Gastroesophageal sphincter (tissue), 4 donors: ENCODE data around the gene SAMD14. TPM values are rescaled to one million over a fixed set of nuclear protein-coding genes. Genes with fewer than 3 reads are reported as not detected.

Experiments
- ATAC-seq: fragments of 150-250 bp; one replicate; pipeline ENCODE4 v1.9.1; 2016; ENCODE audit warnings: mild to moderate bottlenecking, moderate library complexity
- H3K27ac ChIP-seq, 4 donors: fragments of 200-600 bp; sonication (generic) in 3 of 4; 1 replicate in 3 of 4; 2 replicates in 1 of 4; pipeline ENCODE4 v1.5.1; 2016 to 2019
- H3K27me3 ChIP-seq: fragments of 200-600 bp; sonication (generic); one replicate; pipeline ENCODE4 v1.5.1; 2019
- H3K36me3 ChIP-seq, 2 donors: fragments of 200-600 bp; sonication (generic); one replicate each; pipeline ENCODE4 v1.5.1; 2019; ENCODE audit warnings: control low read depth in 1 of 2
- H3K4me1 ChIP-seq, 3 donors: fragments of 200-600 bp; sonication (generic); 1 replicate in 2 of 3; 2 replicates in 1 of 3; pipeline ENCODE4 v1.5.1; 2016 to 2019; ENCODE audit warnings: control low read depth in 2 of 3
- H3K4me3 ChIP-seq, 2 donors: fragments of 200-600 bp; sonication (generic); one replicate each; pipeline ENCODE4 v1.5.1; 2019; ENCODE audit warnings: mild to moderate bottlenecking in 1 of 2, moderate library complexity in 1 of 2
- H3K9me3 ChIP-seq, 3 donors: fragments of 200-600 bp; sonication (generic); one replicate each; pipeline ENCODE4 v1.5.1; 2017 to 2019; ENCODE audit warnings: control low read depth in 2 of 3
- EP300 ChIP-seq: sonication (generic); formaldehyde crosslinking; IDR thresholded peaks from one replicate; pipeline ENCODE4 v1.6.1; 2017; ENCODE audit warnings: antibody characterized with exemption, mild to moderate bottlenecking
- POLR2A ChIP-seq, 2 donors: fragments of 450-650 bp; IDR thresholded peaks; one replicate each; pipeline ENCODE4 v1.6.1; 2017; ENCODE audit warnings: antibody characterized with exemption in 2 of 2, mild to moderate bottlenecking in 2 of 2, moderate library complexity in 1 of 2
- POLR2AphosphoS5 ChIP-seq: sonication (generic); formaldehyde crosslinking; IDR thresholded peaks from one replicate; pipeline ENCODE4 v1.6.1; 2017; ENCODE audit warnings: antibody characterized with exemption
- WGBS, 2 donors: methylation state at CpG; one replicate each; pipeline ENCODE4 v1.1.5; 2018; ENCODE audit warnings: low coverage in 1 of 2; 5-methylcytosine and 5-hydroxymethylcytosine counted together
- total RNA-seq, 4 donors: library from RNA; depleted of rRNA; stranded (reverse); fragments of >200 nt; gene quantifications; one replicate each; pipeline ENCODE4 v1.1.0, GENCODE V29; 2016
- TF ChIP-seq, protein P1 (sequence below), 4 experiments: fragments of 200-600 bp in 2 of 4; fragments of 450-650 bp in 2 of 4; sonication (generic) in 1 of 4; IDR thresholded peaks; one replicate each; pipeline ENCODE4 v1.5.1; 2017 to 2019; ENCODE audit warnings: antibody characterized with exemption in 4 of 4, mild to moderate bottlenecking in 2 of 4, moderate library complexity in 2 of 4

Gene SAMD14
- total RNA-seq, 4 donors from 2014 or later = 1.3 to 2.8 (median 2.3) TPM

DNA sequence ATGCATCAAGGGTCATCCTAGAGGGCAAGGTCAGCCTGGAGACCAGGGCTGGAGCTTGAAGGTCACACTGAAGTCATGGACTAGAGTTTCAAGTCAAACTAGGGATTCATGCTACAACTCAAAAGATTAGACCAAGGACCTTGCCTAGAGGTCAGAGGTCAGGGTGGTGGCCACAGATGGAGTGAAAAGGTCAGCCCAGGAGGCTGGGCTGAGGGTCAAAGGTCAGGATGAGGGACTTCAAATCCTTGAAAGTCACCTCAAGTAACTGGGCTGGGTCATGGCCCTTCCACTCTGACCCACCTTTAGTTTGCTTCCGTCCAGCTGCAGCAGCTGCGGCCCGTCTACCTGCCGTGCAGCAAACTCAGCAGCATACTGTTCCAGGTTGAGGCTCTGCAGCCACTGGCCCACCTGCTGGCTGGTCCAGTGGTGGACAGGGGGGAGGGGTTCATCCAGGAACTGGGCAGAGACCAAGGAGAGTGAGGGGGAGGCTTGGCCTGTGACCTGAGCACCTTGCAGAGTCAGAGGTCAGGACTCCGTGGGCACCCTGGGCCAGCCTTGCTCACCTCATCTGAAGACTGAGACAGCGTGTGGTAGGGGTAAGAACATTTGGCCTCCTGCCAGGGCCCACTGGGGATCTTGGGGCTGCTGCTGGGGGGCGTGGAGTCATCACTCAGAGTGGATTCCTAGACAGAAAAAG lies 16.2 kb downstream of the SAMD14 start:
- no peak for ATAC-seq
- no peaks in the 10 kb centered on the region for H3K9me3 ChIP-seq

DNA sequence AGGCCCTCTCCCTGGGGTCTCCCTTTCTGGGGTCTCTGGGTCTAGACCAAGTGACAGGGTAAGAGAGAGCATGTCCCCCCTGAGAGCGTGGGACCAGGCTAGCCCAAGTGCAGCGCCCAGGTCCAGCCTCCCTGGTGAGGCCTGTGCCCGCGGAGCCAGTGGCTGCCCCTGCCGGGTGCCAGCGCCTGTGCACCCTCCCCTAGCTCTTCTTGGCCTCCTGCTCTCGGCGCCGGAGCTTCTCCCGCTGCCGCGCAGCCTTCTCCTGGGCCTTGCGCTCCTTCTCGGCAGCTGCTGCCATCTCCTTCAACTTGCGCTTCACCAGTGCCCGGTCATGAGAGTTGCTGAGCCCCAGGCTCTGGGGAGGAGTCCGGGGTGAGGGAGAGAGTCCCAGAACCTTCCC lies 17.3 kb downstream of the SAMD14 start:
- Histone ChIP-seq H3K27ac (peak overlapping the region; percentile 37 to 83 (median 82)), H3K4me3 (no peak overlapping the region), H3K4me1 (peaks cover 4 to 61% (median 22%) of the 10 kb centered on the region in 3 donors), H3K27me3 (peaks cover 6% of the 10 kb centered on the region), H3K9me3 (no peaks in the 10 kb centered on the region), H3K36me3 (peaks cover 0 to 37% of the 10 kb centered on the region in 2 donors)
- 63% methylated on average over 5 of the region's 17 CpGs; no CpG with 5 or more reads in 1 of the 2 donors for WGBS, 2 donors
- TF ChIP-seq POLR2AphosphoS5 (peak; percentile 12), POLR2A (IDR thresholded peaks at IDR 0.05) (no peak)
- ATAC-seq = no peak

More for the DNA sequence above, 16.2 kb downstream of the SAMD14 start:
- Histone ChIP-seq H3K4me3 (no peak overlapping the region), H3K4me1 (peaks cover 4 to 71% (median 23%) of the 10 kb centered on the region in 3 donors), H3K27ac (peak overlapping the region in 3 of 4 donors; percentile 23 to 83 (median 83)), H3K27me3 (peaks cover 6% of the 10 kb centered on the region), H3K36me3 (peaks cover 0 to 26% of the 10 kb centered on the region in 2 donors)
- TF ChIP-seq EP300 (no peak), POLR2AphosphoS5 (peak; percentile 3), POLR2A (IDR thresholded peaks at IDR 0.05) (no peak)
- TF ChIP-seq, protein P1, sequence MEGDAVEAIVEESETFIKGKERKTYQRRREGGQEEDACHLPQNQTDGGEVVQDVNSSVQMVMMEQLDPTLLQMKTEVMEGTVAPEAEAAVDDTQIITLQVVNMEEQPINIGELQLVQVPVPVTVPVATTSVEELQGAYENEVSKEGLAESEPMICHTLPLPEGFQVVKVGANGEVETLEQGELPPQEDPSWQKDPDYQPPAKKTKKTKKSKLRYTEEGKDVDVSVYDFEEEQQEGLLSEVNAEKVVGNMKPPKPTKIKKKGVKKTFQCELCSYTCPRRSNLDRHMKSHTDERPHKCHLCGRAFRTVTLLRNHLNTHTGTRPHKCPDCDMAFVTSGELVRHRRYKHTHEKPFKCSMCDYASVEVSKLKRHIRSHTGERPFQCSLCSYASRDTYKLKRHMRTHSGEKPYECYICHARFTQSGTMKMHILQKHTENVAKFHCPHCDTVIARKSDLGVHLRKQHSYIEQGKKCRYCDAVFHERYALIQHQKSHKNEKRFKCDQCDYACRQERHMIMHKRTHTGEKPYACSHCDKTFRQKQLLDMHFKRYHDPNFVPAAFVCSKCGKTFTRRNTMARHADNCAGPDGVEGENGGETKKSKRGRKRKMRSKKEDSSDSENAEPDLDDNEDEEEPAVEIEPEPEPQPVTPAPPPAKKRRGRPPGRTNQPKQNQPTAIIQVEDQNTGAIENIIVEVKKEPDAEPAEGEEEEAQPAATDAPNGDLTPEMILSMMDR (IDR thresholded peaks at IDR 0.05) = no peak
- 90% methylated on average over 2 of the region's 7 CpGs; no CpG with 5 or more reads in 1 of the 2 donors for WGBS, 2 donors

DNA sequence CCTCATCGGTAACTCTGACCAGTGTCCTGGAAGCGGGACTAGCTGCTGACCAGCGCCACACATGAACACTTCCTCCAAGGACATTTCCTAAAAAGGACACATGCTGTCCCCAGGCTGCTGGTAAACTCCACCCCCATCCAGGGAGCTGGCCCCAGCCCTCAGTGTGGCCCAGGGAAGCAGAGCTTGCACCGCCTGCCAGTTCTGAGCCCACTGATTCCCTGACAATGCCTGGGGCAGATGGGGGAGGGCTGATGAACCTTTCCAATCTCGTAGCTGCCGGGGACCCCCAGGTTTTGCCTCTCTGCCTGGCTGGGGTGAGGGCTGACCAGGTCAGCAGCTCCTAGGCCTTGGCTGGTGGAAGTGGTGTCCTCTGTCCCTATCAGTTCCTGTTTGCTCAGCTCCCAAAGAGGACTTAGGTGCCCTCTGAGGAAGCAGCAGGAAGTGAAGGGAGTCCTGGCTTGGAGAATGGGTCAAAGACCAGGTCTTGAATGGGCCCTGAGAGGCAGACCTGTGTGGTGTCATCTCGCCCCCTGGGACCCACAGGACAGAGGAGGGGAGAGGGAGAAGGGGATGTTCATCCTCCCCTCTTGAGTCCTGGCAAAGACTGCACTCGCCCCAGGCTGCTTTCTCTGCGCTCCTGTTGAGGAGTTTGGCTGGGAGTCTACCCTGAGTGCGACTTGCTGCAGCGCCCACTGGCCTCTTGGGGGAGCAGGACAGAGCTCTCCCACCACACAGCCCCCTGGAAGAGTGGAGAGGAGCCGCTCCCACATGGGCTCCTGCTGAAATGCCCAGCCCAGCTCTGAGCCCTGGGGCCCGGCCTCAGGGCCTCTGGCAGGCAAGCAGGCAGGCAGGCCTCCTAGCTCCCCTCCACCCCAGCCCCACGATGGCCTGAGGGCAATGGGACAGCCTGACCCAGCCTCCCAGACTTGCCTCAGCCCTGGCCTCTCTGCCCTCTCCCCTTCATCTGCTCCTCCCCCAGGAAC lies 18.0 kb downstream of the SAMD14 start:
- Histone ChIP-seq H3K9me3 (no peaks in the 10 kb centered on the region), H3K27me3 (no peaks in the 10 kb centered on the region), H3K4me3 (no peak overlapping the region), H3K36me3 (peaks cover 0 to 44% of the 10 kb centered on the region in 2 donors), H3K27ac (peak overlapping the region; percentile 37 to 83 (median 82)), H3K4me1 (peaks cover 4 to 54% (median 15%) of the 10 kb centered on the region in 3 donors)
- TF ChIP-seq EP300 (no peak), POLR2AphosphoS5 (no peak), POLR2A (IDR thresholded peaks at IDR 0.05) (no peak)
- TF ChIP-seq, protein P1 (IDR thresholded peaks at IDR 0.05) = no peak
- peak; percentile 45 for ATAC-seq
- WGBS, 2 donors = no CpG with 5 or more reads among the region's 14 CpGs

DNA sequence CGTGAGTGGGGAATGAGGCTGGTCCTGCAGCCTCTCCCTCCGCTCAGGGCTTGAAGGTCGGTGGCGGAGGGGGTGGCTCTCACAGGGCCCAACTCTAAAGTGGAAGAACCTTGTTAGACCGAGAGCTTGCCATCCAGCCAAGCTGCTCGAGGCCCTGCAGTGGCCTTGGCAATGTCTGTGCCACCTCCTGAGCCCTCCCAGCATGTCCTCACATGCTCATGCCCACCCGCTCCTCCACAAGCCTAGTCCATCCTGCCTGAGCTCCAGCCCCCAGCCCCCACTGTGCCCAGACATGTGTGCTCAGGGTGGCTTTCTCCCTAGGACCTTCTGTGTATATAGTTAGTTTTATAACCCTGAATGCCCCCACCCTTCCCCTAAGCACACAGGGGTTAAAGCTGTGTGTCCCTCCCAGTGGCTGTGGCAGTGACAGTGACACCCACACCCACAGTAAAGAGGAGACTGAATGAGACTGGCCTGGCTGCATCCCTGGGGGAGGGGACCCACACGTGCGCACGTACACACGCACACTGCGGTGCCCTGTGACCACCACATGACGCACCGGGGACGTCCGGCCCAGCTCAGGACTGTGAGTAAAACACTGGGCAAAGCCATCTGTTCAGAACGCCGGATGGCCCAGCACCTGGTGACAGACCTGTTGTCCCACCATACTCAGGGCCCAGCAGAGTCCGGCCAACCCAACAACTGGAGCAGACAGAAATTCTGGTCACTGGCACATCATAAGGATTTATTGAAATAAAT lies 19.2 kb downstream of the SAMD14 start:
- peak; percentile 2 for ATAC-seq

More for the DNA sequence above, 19.2 kb downstream of the SAMD14 start:
- Histone ChIP-seq H3K27ac (peak overlapping the region; percentile 37 to 83 (median 82)), H3K27me3 (no peaks in the 10 kb centered on the region), H3K4me1 (peaks cover 4 to 48% (median 15%) of the 10 kb centered on the region in 3 donors), H3K9me3 (no peaks in the 10 kb centered on the region), H3K36me3 (peaks cover 0 to 56% of the 10 kb centered on the region in 2 donors), H3K4me3 (no peak overlapping the region)
- WGBS, 2 donors = 60% methylated on average over 3 of the region's 19 CpGs; no CpG with 5 or more reads in 1 of the 2 donors
- TF ChIP-seq POLR2AphosphoS5 = no peak
- TF ChIP-seq POLR2A (IDR thresholded peaks at IDR 0.05) = no peak
- TF ChIP-seq, protein P1 (IDR thresholded peaks at IDR 0.05) = no peak
- no peak for TF ChIP-seq EP300
